PC-9 (cell line): ENCODE data around the gene PLXNA1. TPM values are rescaled to one million over a fixed set of nuclear protein-coding genes. Genes with fewer than 3 reads are reported as not detected.
A peak's percentile ranks its signal among the peaks of the same experiment; 100 is the strongest.

Experiments used
- BruUV-seq: library from RNA; stranded (reverse); fragments of 400-500 nt; replicated peaks from 2 replicates; lab custom pipeline; 2021; lab: Mats Ljungman, UMichigan
- CTCF ChIA-PET: fragments of 300-600 bp; sonication (Branson Sonifier 250); formaldehyde crosslinking; loops from one replicate; lab custom pipeline; 2022; ENCODE audit warnings: antibody characterized with exemption; lab: Charles Lee
- POLR2A ChIA-PET: fragments of 300-600 bp; sonication (Branson Sonifier 250); formaldehyde crosslinking; loops from one replicate; lab custom pipeline; 2022; ENCODE audit warnings: antibody characterized with exemption; ENCODE audit not compliant: unreplicated experiment; lab: Charles Lee
- DNase-seq, 2 experiments: peaks; one replicate each; pipeline versions ENCODE4 v3.0.0 to v3.0.0-alpha.2; 2015 to 2022; ENCODE audit warnings: mixed read lengths in 1 of 2
- H2AFZ ChIP-seq: fragments of 200-600 bp; sonication (generic); 2 replicates; pipeline ENCODE4 v1.8.1; 2017; ENCODE audit warnings: antibody characterized with exemption
- H3F3A ChIP-seq: fragments of 200-600 bp; sonication (generic); 2 replicates; pipeline ENCODE4 v1.8.1; 2017; ENCODE audit warnings: antibody characterized with exemption, mild to moderate bottlenecking, low read depth; ENCODE audit not compliant: insufficient read depth
- H3K27ac ChIP-seq: fragments of 200-600 bp; sonication (generic); 2 replicates; pipeline ENCODE4 v1.6.1; 2016; ENCODE audit warnings: mixed run types
- H3K27me3 ChIP-seq: fragments of 200-600 bp; sonication (generic); 2 replicates; pipeline ENCODE4 v1.6.1; 2016; ENCODE audit warnings: low read depth, mixed run types; ENCODE audit not compliant: insufficient read depth
- H3K36me3 ChIP-seq: fragments of 200-600 bp; sonication (generic); 2 replicates; pipeline ENCODE4 v1.6.1; 2016; ENCODE audit warnings: low read depth, mixed run types
- H3K4me1 ChIP-seq: fragments of 200-600 bp; sonication (generic); replicated peaks from 2 replicates; pipeline ENCODE4 v1.6.1; 2016; ENCODE audit warnings: mixed run types; ENCODE audit not compliant: insufficient read depth
- H3K4me2 ChIP-seq: fragments of 200-600 bp; sonication (generic); 2 replicates; pipeline ENCODE4 v1.6.1; 2017; ENCODE audit warnings: mixed run types
- H3K4me3 ChIP-seq: fragments of 200-600 bp; sonication (generic); 2 replicates; pipeline ENCODE4 v1.6.1; 2016; ENCODE audit warnings: mixed run types
- H3K79me2 ChIP-seq: fragments of 200-600 bp; sonication (generic); 2 replicates; pipeline ENCODE4 v1.6.1; 2017; ENCODE audit warnings: low read depth, mixed run types
- H3K9me2 ChIP-seq: fragments of 200-600 bp; sonication (generic); 2 replicates; pipeline ENCODE4 v1.8.1; 2017; ENCODE audit warnings: mild to moderate bottlenecking; ENCODE audit not compliant: insufficient read depth
- H3K9me3 ChIP-seq: fragments of 200-600 bp; sonication (generic); 2 replicates; pipeline ENCODE4 v1.8.1; 2016; ENCODE audit warnings: low read depth; ENCODE audit not compliant: insufficient read depth
- H4K20me1 ChIP-seq: fragments of 200-600 bp; sonication (generic); 2 replicates; pipeline ENCODE4 v1.8.1; 2017; ENCODE audit not compliant: insufficient read depth
- EZH2 ChIP-seq: fragments of 200-600 bp; sonication (generic); IDR thresholded peaks from 2 replicates; pipeline ENCODE4 v1.8.0; 2017; ENCODE audit warnings: antibody characterized with exemption, low read depth
- intact Hi-C: fragments of 100-400 bp; cut with micrococcal nuclease; formaldehyde crosslinking; loops from one replicate; pipeline ENCODE4 v1.10.0; 2022; ENCODE audit not compliant: unreplicated experiment
- total RNA-seq: library from RNA; stranded (reverse); gene quantifications from 2 replicates; pipeline ENCODE4 v1.2.3, GENCODE V29; 2021
- TF ChIP-seq, protein P1 (sequence below): fragments of 200-600 bp; sonication (generic); conservative IDR thresholded peaks from 2 replicates; pipeline ENCODE4 v1.6.1; 2017; ENCODE audit warnings: mixed run types, antibody characterized with exemption, mild to moderate bottlenecking, moderate library complexity

PLXNA1 gene
- total RNA-seq, 1 experiment from 2014 or later = 88.2 TPM

GRCh38 chr3:126964261-126964660 lies 18.7 kb upstream of the PLXNA1 start:
- no peaks in the 10 kb centered on the region for H3K27me3 ChIP-seq
- no peaks in the 10 kb centered on the region for H3K79me2 ChIP-seq
- no peaks in the 10 kb centered on the region for H3K36me3 ChIP-seq
- no peak overlapping the region for H2AFZ ChIP-seq
- CTCF ChIA-PET = no interaction called here
- DNase-seq = no peak
- BruUV-seq = no TSS peak
- no peak overlapping the region for H3K4me3 ChIP-seq
- H3K4me1 ChIP-seq = peaks cover 58% of the 10 kb centered on the region
- TF ChIP-seq, protein P1, sequence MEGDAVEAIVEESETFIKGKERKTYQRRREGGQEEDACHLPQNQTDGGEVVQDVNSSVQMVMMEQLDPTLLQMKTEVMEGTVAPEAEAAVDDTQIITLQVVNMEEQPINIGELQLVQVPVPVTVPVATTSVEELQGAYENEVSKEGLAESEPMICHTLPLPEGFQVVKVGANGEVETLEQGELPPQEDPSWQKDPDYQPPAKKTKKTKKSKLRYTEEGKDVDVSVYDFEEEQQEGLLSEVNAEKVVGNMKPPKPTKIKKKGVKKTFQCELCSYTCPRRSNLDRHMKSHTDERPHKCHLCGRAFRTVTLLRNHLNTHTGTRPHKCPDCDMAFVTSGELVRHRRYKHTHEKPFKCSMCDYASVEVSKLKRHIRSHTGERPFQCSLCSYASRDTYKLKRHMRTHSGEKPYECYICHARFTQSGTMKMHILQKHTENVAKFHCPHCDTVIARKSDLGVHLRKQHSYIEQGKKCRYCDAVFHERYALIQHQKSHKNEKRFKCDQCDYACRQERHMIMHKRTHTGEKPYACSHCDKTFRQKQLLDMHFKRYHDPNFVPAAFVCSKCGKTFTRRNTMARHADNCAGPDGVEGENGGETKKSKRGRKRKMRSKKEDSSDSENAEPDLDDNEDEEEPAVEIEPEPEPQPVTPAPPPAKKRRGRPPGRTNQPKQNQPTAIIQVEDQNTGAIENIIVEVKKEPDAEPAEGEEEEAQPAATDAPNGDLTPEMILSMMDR = no peak
- TF ChIP-seq EZH2 = no peak
- H3F3A ChIP-seq = peaks cover 12% of the 10 kb centered on the region; the same call in 1 of the 2 replicates
- no peak overlapping the region for H3K4me2 ChIP-seq
- intact Hi-C loops = loop anchor here (5.0 kb wide), 1 partner anchor 107 kb away; no protein-coding TSS in a partner anchor
- no peak overlapping the region for H3K27ac ChIP-seq
- POLR2A ChIA-PET = no interaction called here
- no peaks in the 10 kb centered on the region for H3K9me2 ChIP-seq
- no peaks in the 10 kb centered on the region for H4K20me1 ChIP-seq
- no peaks in the 10 kb centered on the region for H3K9me3 ChIP-seq

GRCh38 chr3:126964950-126965349 lies 18.0 kb upstream of the PLXNA1 start:
- CTCF ChIA-PET = no interaction called here
- Histone ChIP-seq H3K36me3 (no peaks in the 10 kb centered on the region), H3K9me3 (no peaks in the 10 kb centered on the region), H2AFZ (no peak overlapping the region), H3K79me2 (no peaks in the 10 kb centered on the region), H4K20me1 (no peaks in the 10 kb centered on the region), H3K4me1 (peaks cover 52% of the 10 kb centered on the region), H3K27ac (no peak overlapping the region), H3K4me2 (no peak overlapping the region), H3K9me2 (no peaks in the 10 kb centered on the region), H3K4me3 (no peak overlapping the region), H3K27me3 (no peaks in the 10 kb centered on the region), H3F3A (peaks cover 11% of the 10 kb centered on the region; the same call in 1 of the 2 replicates)
- BruUV-seq = no TSS peak
- DNase-seq = no peak
- POLR2A ChIA-PET = no interaction called here
- TF ChIP-seq, protein P1 = no peak
- TF ChIP-seq EZH2 = no peak
- intact Hi-C loops = loop anchor here (5.0 kb wide), 1 partner anchor 108 kb away; no protein-coding TSS in a partner anchor

- peaks cover 46% of the 10 kb centered on the region for H3K4me1 ChIP-seq
- no peak overlapping the region for H3K4me3 ChIP-seq
- no peak overlapping the region for H3K27ac ChIP-seq
- intact Hi-C loops = no loop called here
- POLR2A ChIA-PET = no interaction called here
- no peaks in the 10 kb centered on the region for H3K79me2 ChIP-seq
- no peaks in the 10 kb centered on the region for H3K9me3 ChIP-seq
- H3K4me2 ChIP-seq = peak overlapping the region; percentile 26
- BruUV-seq = no TSS peak
- DNase-seq = no peak
- TF ChIP-seq EZH2 = no peak
- TF ChIP-seq, protein P1 = no peak
- H3K36me3 ChIP-seq = no peaks in the 10 kb centered on the region
- CTCF ChIA-PET = no interaction called here
- H3K9me2 ChIP-seq = no peaks in the 10 kb centered on the region
- no peaks in the 10 kb centered on the region for H4K20me1 ChIP-seq
- H3K27me3 ChIP-seq = no peaks in the 10 kb centered on the region
- H2AFZ ChIP-seq = no peak overlapping the region
- peaks cover 5% of the 10 kb centered on the region; the same call in 1 of the 2 replicates for H3F3A ChIP-seq
Observed at GRCh38 chr3:126965526-126966080, 17.3 kb upstream of the PLXNA1 start.
